CD4-positive, alpha-beta memory T cell (primary cell): ENCODE results near the gene SMIM28. TPM values are rescaled to one million over a fixed set of nuclear protein-coding genes. Genes with fewer than 3 reads are reported as not detected.
"Not testable (repeated sequence)": the region's sequence is repeated elsewhere in the genome, so short reads cannot be mapped to it uniquely, and the experiment has no call there.

Experiments
- CTCF ChIA-PET: fragments of 350-600 bp; sonication (Branson Sonifier 250); formaldehyde crosslinking; loops from one replicate; lab custom pipeline; 2021; ENCODE audit warnings: inconsistent platforms; ENCODE audit not compliant: partially characterized antibody; lab: Charles Lee
- POLR2A ChIA-PET: fragments of 350-600 bp; sonication (Branson Sonifier 250); formaldehyde crosslinking; loops from one replicate; lab custom pipeline; 2021; ENCODE audit not compliant: partially characterized antibody; lab: Charles Lee
- DNase-seq, 5 donors: peaks; one replicate each; pipeline versions ENCODE4 v3.0.0 to v3.0.0-alpha.2; 2020 to 2022; ENCODE audit warnings: mixed read lengths in 1 of 5
- H3K27ac ChIP-seq: one replicate; pipeline ENCODE4 v1.7.0; 2013; ENCODE audit warnings: low read depth, low read length
- H3K27me3 ChIP-seq: 2 replicates; pipeline ENCODE4 v1.7.0; 2013; ENCODE audit warnings: mild to moderate bottlenecking, low read length, moderate library complexity; ENCODE audit not compliant: insufficient read depth
- H3K36me3 ChIP-seq: 2 replicates; pipeline ENCODE4 v1.7.0; 2013; ENCODE audit warnings: mild to moderate bottlenecking, low read length, moderate library complexity; ENCODE audit not compliant: insufficient read depth
- H3K4me1 ChIP-seq: 2 replicates; pipeline ENCODE4 v1.7.0; 2013; ENCODE audit warnings: mild to moderate bottlenecking, low read length, moderate library complexity; ENCODE audit not compliant: insufficient read depth
- H3K4me3 ChIP-seq, 2 donors: one replicate each; pipeline ENCODE4 v1.7.0; 2013; ENCODE audit warnings: low read length in 2 of 2, mild to moderate bottlenecking in 1 of 2
- H3K9me3 ChIP-seq, 2 donors: one replicate each; pipeline ENCODE4 v1.7.0; 2013; ENCODE audit warnings: low read length in 2 of 2, control low read depth in 1 of 2; ENCODE audit not compliant: control insufficient read depth in 1 of 2
- H3K27ac Mint-ChIP-seq, 7 donors: one replicate each; pipeline ENCODE4 v1.8.0; 2020 to 2021; ENCODE audit warnings: mixed read lengths in 7 of 7, mild to moderate bottlenecking in 6 of 7, inconsistent platforms in 3 of 7, moderate library complexity in 3 of 7
- H3K27me3 Mint-ChIP-seq, 2 donors: one replicate each; pipeline ENCODE4 v1.8.0; 2020 to 2021; ENCODE audit warnings: mixed read lengths in 2 of 2
- H3K36me3 Mint-ChIP-seq, 2 donors: one replicate each; pipeline ENCODE4 v1.8.0; 2020 to 2021; ENCODE audit warnings: mixed read lengths in 2 of 2, inconsistent platforms in 1 of 2, mild to moderate bottlenecking in 1 of 2
- H3K4me1 Mint-ChIP-seq, 4 donors: one replicate each; pipeline ENCODE4 v1.8.0; 2020 to 2021; ENCODE audit warnings: mixed read lengths in 4 of 4, mild to moderate bottlenecking in 1 of 4
- H3K4me3 Mint-ChIP-seq, 8 donors: one replicate each; pipeline ENCODE4 v1.8.0; 2020 to 2021; ENCODE audit warnings: mixed read lengths in 8 of 8, mild to moderate bottlenecking in 7 of 8, moderate library complexity in 6 of 8, inconsistent platforms in 3 of 8
- H3K9me3 Mint-ChIP-seq, 8 donors: one replicate each; pipeline ENCODE4 v1.8.0; 2020 to 2021; ENCODE audit warnings: mixed read lengths in 8 of 8, mild to moderate bottlenecking in 5 of 8, inconsistent platforms in 3 of 8, moderate library complexity in 1 of 8
- intact Hi-C: fragments of 100-400 bp; cut with micrococcal nuclease; formaldehyde crosslinking; loops from one replicate; pipeline ENCODE4 v1.15.1; 2023
- polyA plus RNA-seq, 2 donors: library from polyadenylated mRNA; unstranded; fragments of 300-500 nt; fragmentation: Illumina TruSeq; gene quantifications; one replicate each; pipeline ENCODE4 v1.2.3, GENCODE V29; 2021
- total RNA-seq, 2 experiments: library from RNA; stranded (reverse); gene quantifications; one replicate each; pipeline ENCODE4 v1.2.3, GENCODE V29; 2021

SMIM28 gene
- total and polyA plus RNA-seq, 4 experiments from 2014 or later, result not detected

DNA sequence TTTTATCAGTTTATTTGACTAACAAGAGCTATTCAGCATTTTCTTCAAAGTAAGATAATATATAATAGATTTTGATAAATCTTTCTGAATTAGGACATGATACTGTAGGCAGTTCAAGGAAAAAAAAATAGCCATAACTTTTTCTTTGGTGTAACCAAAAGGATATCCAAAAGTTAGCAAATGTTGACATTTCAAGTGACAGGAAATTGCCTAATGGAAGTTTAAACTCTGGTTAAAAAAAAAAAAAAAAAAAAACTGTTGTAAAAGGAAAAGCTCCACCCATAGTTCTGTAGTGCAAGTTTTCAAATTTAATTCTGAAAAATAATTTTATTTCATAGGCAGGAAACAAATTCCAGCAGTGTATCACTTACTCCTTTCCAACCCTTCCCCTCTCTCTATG lies 45.2 kb downstream of the SMIM28 start:
- peaks cover 4 to 12% (median 5%) of the 10 kb centered on the region in 4 donors for H3K4me1 Mint-ChIP-seq
- ChIA-PET CTCF (interaction anchor here (0.6 to 8.2 kb wide), 6 partner anchors 42 to 1211 kb away, joined by 3 to 54 read pairs (median 3); no protein-coding TSS in a partner anchor), POLR2A (no interaction called here)
- Histone ChIP-seq H3K4me3 (no peak overlapping the region), H3K27ac (no peak overlapping the region), H3K4me1 (peaks cover 6% of the 10 kb centered on the region), H3K36me3 (no peaks in the 10 kb centered on the region), H3K9me3 (no peaks in the 10 kb centered on the region), H3K27me3 (no peaks in the 10 kb centered on the region)
- H3K27ac Mint-ChIP-seq, result peak overlapping the region in 2 of 7 donors; percentile 11 to 52
- no peaks in the 10 kb centered on the region for H3K27me3 Mint-ChIP-seq
- no peaks in the 10 kb centered on the region for H3K9me3 Mint-ChIP-seq
- H3K36me3 Mint-ChIP-seq, result peaks cover 19 to 21% of the 10 kb centered on the region in 2 donors
- peak overlapping the region in 1 of 8 donors; percentile 62 for H3K4me3 Mint-ChIP-seq
- intact Hi-C loops, result no loop called here
- no peak for DNase-seq

DNA sequence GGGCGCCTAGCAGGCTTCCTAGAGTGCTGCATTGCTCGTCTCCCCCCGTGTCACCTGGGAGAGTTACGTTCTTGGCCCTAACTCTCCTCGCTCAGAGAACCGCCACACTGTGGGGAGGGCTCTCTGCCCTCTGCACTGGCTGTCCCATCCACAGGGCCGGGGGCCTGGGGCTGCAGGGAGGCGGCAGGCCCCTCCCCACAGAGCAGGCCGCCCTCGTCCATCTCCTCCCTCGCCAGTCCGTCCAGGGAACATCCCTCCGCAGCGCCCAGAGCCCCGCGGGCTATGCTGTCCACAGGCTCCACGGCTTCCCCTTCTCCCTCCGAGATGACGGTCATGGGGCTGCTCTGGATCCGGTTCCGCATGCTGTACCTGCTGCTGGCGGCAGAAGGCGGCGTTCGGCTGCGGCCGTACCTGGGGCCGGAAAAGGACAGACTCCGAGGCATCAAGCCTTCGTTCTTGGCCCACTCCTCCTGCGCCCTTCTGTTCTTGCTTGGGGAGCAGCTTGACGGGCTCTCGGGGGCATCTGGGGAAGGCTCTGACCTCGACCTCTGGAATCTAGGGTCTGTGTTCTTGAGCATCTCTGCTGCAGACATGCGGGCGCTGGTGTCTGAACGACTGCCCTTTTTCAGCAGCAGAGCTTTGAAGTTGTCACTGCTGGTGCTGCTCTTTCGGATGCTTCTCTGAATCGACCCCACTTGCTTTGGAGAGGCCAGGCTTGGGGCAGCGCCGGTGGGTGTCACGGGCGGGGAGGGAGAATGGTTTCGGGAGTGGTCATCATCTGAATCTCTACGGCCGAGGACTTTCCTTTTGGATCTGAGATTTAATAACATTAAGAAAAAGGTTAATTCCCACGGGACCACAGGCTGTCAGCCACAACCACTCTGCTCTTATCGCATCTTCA lies 46.5 kb downstream of the SMIM28 start:
- no peak overlapping the region for H3K4me3 ChIP-seq
- H3K27me3 ChIP-seq, result no peaks in the 10 kb centered on the region
- H3K36me3 Mint-ChIP-seq, result peaks cover 5 to 7% of the 10 kb centered on the region in 2 donors
- no peak overlapping the region for H3K27ac ChIP-seq
- H3K9me3 ChIP-seq, result no peaks in the 10 kb centered on the region
- intact Hi-C loops, result no loop called here
- POLR2A ChIA-PET, result interaction anchor here (0.6 kb wide), 2 partner anchors 11 to 16 kb away, joined by 3 to 4 read pairs; no protein-coding TSS in a partner anchor
- no peaks in the 10 kb centered on the region for H3K9me3 Mint-ChIP-seq
- H3K4me1 ChIP-seq, result peaks cover 8% of the 10 kb centered on the region
- peak overlapping the region in 2 of 7 donors; percentile 47 to 51 for H3K27ac Mint-ChIP-seq
- CTCF ChIA-PET, result interaction anchor here (1.5 to 10.7 kb wide), 4 partner anchors 32 to 307 kb away, joined by 5 to 265 read pairs (median 100); no protein-coding TSS in a partner anchor
- H3K4me1 Mint-ChIP-seq, result peaks cover 4 to 12% (median 5%) of the 10 kb centered on the region in 4 donors
- H3K36me3 ChIP-seq, result no peaks in the 10 kb centered on the region
- H3K27me3 Mint-ChIP-seq, result no peaks in the 10 kb centered on the region
- H3K4me3 Mint-ChIP-seq, result no peak overlapping the region
- no peak for DNase-seq

DNA sequence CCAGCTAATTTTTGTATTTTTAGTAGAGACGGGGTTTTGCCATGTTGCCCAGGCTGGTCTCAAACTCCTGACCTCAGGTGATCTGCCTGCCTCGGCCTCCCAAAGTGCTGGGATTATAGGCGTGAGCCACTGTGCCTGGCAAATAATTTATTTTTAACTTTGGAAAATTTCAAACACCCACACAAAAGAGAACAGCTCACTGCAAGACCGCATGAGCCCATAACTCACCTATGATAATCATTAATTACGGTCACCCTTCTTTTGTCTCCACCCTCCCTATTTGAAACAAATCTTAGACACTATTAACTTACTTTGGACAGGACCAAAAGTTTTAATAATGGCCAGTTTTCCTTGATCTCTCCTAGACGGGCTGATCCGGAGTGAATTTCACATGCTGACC lies 47.6 kb downstream of the SMIM28 start:
- H3K4me3 Mint-ChIP-seq, H3K27ac ChIP-seq, H3K27ac Mint-ChIP-seq, DNase-seq, H3K27me3 Mint-ChIP-seq, H3K9me3 ChIP-seq, intact Hi-C loops, H3K27me3 ChIP-seq, H3K9me3 Mint-ChIP-seq, POLR2A ChIA-PET, H3K36me3 Mint-ChIP-seq, H3K36me3 ChIP-seq, H3K4me1 ChIP-seq, H3K4me3 ChIP-seq: not testable (repeated sequence)
- H3K4me1 Mint-ChIP-seq, result peaks cover 4 to 12% (median 5%) of the 10 kb centered on the region in 4 donors
- CTCF ChIA-PET, result interaction anchor here (1.5 to 10.7 kb wide), 4 partner anchors 31 to 308 kb away, joined by 5 to 265 read pairs (median 100); no protein-coding TSS in a partner anchor

DNA sequence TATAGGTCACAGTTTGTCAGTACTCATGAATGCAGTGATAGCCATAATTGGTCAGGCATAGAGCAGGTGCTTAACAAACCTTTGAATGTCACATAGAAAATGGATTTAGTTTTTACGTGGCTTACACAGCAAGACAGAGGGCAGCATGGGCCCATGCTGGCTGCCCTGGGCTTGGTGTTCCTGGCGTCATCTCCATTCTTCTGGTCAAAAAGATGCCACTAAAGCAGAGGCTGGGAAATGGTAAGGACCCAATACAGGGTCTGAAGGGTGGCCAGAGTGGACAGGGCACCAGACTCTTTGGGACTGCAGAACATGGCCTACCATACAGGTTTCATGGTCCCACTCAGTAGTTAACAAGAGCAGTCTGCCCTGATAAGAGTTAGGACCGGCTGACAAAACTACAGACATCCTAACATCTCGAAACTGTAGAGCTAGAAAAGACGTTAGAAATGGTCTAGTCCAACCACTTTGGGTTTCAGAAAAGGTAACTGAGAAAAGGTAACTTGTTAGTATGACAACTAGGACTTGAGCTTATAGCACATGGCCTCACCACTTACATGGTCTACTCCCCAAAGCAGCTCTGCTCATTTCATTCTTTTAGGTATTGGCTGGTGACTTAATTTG lies 48.9 kb downstream of the SMIM28 start:
- peaks cover 0 to 1% of the 10 kb centered on the region in 2 donors for H3K36me3 Mint-ChIP-seq
- H3K4me3 ChIP-seq, result no peak overlapping the region
- H3K4me1 Mint-ChIP-seq, result peaks cover 4 to 7% (median 5%) of the 10 kb centered on the region in 4 donors
- peaks cover 9% of the 10 kb centered on the region for H3K4me1 ChIP-seq
- no peak overlapping the region for H3K27ac Mint-ChIP-seq
- no peak overlapping the region for H3K27ac ChIP-seq
- no peaks in the 10 kb centered on the region for H3K27me3 ChIP-seq
- ChIA-PET CTCF (interaction anchor here (1.2 to 10.7 kb wide), 9 partner anchors 10 to 309 kb away, joined by 3 to 265 read pairs (median 7); no protein-coding TSS in a partner anchor), POLR2A (no interaction called here)
- H3K9me3 Mint-ChIP-seq, result no peaks in the 10 kb centered on the region
- no peaks in the 10 kb centered on the region for H3K27me3 Mint-ChIP-seq
- no peaks in the 10 kb centered on the region for H3K9me3 ChIP-seq
- intact Hi-C loops, result no loop called here
- no peak for DNase-seq
- H3K36me3 ChIP-seq, result no peaks in the 10 kb centered on the region
- H3K4me3 Mint-ChIP-seq, result no peak overlapping the region

DNA sequence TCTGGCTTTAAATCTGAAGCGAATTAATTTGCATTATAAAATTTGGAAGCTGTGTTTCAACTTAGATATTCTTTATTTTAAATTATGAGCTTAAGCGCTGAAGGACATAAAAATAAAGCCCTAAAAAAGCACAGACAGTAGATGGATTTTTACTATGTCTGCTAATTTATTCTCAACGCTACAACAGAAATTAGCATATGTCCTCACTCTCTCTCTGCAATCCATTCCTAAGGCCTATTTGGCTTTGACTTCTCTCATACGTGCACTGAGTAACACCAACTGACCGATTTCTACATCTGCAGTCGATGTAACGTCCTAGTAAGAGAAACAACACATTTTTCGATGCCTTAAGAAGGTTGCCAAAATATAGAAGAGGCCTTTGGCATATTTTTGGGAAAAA lies 50.0 kb downstream of the SMIM28 start:
- peaks cover 4 to 7% (median 5%) of the 10 kb centered on the region in 4 donors for H3K4me1 Mint-ChIP-seq
- POLR2A ChIA-PET, result no interaction called here
- H3K27me3 ChIP-seq, result no peaks in the 10 kb centered on the region

DNA sequence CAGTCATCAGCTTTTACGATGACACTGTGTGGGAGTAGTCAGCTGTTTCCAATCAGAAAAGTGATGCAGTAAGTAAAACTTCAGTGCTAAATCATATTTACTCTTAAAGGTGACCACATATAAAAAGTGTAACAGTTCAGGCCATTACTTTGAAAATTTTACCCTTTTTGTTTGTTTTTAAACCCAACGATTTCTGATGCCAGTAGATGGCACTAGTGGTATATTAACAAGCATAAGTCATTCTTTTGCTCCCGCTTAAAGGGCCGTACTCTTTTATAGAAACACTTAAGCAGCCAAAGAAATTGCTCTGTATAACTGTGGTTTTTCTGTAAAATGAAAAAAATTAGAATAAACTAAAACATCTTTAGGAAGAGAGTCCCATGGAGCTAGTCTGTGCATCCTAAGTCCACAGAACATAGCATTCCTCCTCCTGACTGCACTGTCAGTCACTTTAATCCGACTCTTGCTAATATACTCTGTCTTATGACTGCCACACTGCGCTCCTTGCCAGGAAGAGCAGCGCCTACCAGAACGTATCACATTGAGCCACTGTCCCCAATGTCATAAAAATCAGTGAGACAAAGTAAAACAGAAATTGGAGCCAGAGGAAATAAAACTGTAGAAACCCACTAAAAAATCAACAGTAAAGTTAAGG lies 51.4 kb downstream of the SMIM28 start:
- Histone ChIP-seq H3K27me3 (no peaks in the 10 kb centered on the region), H3K27ac (no peak overlapping the region), H3K4me1 (peaks cover 4% of the 10 kb centered on the region), H3K9me3 (no peaks in the 10 kb centered on the region), H3K4me3 (no peak overlapping the region), H3K36me3 (no peaks in the 10 kb centered on the region)
- H3K36me3 Mint-ChIP-seq, result peaks cover 0 to 1% of the 10 kb centered on the region in 2 donors
- H3K4me3 Mint-ChIP-seq, result no peak overlapping the region
- ChIA-PET CTCF (interaction anchor here (0.6 to 10.7 kb wide), 18 partner anchors 12 to 312 kb away, joined by 3 to 265 read pairs (median 7); no protein-coding TSS in a partner anchor), POLR2A (interaction anchor here (1.9 to 2.0 kb wide), 2 partner anchors 27 to 80 kb away, joined by 7 to 9 read pairs; no protein-coding TSS in a partner anchor)
- intact Hi-C loops, result loop anchor here (1.0 to 2.0 kb wide), 6 partner anchors 28 to 337 kb away; no protein-coding TSS in a partner anchor
- H3K27me3 Mint-ChIP-seq, result peaks cover 0 to 1% of the 10 kb centered on the region in 2 donors
- H3K9me3 Mint-ChIP-seq, result no peaks in the 10 kb centered on the region
- DNase-seq, result peak in 4 of 5 donors; percentile 45 to 55 (median 46)
- H3K4me1 Mint-ChIP-seq, result no peaks in the 10 kb centered on the region
- no peak overlapping the region for H3K27ac Mint-ChIP-seq

More for the DNA sequence above, 50.0 kb downstream of the SMIM28 start:
- Histone ChIP-seq H3K9me3 (no peaks in the 10 kb centered on the region), H3K27ac (no peak overlapping the region), H3K4me3 (no peak overlapping the region), H3K4me1 (peaks cover 9% of the 10 kb centered on the region), H3K36me3 (no peaks in the 10 kb centered on the region)
- Mint-ChIP-seq H3K9me3 (no peaks in the 10 kb centered on the region), H3K4me3 (no peak overlapping the region), H3K27ac (no peak overlapping the region), H3K27me3 (no peaks in the 10 kb centered on the region), H3K36me3 (peaks cover 0 to 1% of the 10 kb centered on the region in 2 donors)
- CTCF ChIA-PET, result interaction anchor here (0.6 to 10.7 kb wide), 16 partner anchors 9 to 336 kb away, joined by 3 to 265 read pairs (median 5); no protein-coding TSS in a partner anchor
- no peak for DNase-seq
- intact Hi-C loops, result loop anchor here (2.0 kb wide), 1 partner anchor 29 kb away; no protein-coding TSS in a partner anchor
